NCI-H1694 treated with DMSO at 0.1 percent for 48 hours (cell line): ENCODE data around the gene PRKACB.
A peak's percentile ranks its signal among the peaks of the same experiment; 100 is the strongest.
"Not testable (repeated sequence)": the region's sequence is repeated elsewhere in the genome, so short reads cannot be mapped to it uniquely, and the experiment has no call there.

Experiments
- DNase-seq: peaks from one replicate; lab custom pipeline; 2025; lab: John Stamatoyannopoulos, UW

PRKACB gene

DNA sequence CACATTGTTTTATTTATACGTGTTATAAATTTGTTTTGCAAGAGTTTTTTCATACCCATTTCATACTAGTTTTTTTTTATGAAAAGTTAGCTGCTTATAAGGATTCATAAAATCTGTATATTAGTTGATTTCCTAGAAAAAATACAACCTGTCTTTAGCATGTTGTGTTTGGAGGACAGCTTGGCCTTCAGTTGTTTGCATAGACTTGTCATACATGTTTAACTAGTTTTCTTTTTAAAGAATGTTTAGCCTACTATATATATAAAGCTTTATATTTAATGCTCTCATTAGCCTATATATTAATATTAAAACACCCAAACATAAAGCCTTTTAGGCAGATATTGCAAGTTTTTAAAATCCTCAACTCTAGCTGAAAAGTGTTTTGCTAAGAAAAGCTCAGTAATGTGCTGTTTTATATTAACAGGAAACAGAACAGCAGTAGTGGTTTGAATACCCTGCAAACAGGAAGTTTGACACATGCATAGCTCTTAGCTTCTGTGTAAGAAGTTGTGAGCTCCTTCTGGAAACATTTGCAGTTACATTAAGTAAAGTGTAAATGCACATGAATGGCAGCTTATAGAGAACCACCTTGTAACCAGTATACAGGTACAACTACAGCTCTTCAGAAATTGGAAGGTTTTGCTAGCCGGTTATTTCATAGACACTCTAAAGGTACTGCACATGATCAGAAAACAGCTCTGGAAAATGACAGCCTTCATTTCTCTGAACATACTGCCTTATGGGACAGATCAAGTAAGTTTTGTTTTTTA is at the start of gene PRKACB:
Gene PRKACB (plus strand): TSS at position 476 of the 770 bp plus-strand sequence. CDS start 91 bp downstream, at position 567.
- DNase-seq = no peak

DNA sequence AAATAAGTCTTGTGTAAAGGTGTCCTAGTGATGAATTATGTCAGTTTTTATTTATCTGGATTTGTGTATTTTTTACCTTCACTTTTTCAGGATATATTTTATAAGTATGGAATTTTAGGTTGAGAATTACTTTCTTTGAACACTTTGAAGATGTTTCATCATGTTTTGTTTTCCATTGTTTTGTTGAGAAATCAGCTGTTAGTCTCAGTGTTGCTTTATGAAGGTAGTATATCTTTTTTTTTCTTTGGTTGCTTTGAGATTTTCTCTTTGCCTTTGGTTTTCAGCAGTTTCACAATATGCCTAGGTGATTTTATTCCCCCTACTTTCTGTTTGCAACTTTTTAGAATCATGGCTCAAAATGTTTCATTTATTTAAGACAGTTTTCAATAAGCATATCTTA is 48.8 kb upstream of the PRKACB start:
- no peak for DNase-seq

DNA sequence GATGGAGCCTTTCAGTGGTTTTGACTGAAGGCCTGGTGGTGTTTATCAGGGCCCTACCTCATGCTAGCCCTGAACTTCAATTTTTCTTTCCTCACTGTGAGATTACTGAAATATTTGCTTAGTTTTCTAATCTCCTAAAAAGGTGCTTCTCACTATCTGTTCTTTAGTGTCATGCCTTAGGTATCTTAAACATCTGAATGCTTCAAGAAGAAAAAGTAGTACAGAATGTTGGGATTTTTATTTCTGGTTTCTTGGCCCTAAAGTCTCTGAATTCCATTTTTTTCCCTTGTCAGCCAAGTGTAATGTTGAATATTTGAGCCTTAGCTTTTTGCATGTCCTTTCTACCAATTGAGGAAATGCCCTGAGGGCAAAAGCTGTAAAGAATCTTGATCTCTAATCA is 47.9 kb upstream of the PRKACB start:
- no peak for DNase-seq

DNA sequence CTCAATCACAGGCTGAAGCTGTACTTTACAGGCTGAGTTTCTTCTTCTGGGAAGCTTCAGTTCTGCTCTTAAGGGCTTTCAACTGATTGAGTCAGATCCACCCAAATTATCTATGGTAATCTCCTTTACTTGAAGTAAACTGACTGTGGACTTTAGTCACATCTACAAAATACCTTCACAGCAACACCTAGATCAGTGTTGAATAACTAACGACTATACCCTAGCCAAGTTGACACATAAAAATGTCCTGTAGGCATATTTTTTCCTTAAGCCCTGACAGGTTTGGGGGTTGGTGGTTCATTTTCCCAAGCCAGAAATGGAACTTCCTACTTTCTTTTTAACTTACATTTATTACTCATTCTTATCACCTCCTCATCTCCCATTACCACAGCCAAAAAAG is 42.9 kb upstream of the PRKACB start:
- DNase-seq = no peak

DNA sequence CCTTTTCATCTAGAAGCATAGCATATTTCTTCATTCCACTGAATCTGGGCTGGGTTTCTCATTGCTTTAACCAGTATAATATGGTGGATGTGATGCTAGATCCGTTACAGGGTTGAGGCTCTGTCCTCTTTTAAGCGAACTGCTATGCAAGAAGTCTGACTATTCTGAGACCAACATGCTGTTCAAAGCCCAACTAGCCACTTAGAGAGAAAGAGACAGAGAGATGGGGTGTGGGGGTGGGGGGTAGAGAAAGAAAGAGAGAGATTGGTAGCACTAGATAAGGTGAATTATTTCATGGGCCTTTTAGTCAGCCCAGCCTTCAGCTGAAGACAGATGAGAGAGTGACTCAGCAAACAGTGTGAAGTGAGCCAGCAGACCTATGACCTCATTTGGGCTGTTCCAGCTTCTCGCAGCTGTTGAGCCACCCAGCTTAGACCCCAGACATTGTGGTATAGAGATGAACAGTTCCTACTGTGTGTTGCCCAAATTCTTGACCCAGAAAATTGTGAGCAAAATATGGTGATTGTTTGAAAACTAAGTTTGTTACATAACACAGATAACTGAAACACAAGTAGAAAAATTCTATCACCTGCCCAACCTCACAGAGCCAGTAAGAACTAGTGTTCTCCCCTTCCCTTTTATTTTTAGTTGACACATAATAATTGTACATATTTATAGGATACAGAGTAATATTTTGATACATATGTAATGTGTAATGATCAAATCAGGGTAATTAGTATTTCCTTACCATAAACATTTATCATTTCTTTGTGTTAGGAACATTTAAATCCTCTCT is 40.7 kb upstream of the PRKACB start:
- DNase-seq = peak; percentile 18

GRCh38 chr1:84107538-84107937 is 36.5 kb upstream of the PRKACB start:
- not testable (repeated sequence) for DNase-seq

DNA sequence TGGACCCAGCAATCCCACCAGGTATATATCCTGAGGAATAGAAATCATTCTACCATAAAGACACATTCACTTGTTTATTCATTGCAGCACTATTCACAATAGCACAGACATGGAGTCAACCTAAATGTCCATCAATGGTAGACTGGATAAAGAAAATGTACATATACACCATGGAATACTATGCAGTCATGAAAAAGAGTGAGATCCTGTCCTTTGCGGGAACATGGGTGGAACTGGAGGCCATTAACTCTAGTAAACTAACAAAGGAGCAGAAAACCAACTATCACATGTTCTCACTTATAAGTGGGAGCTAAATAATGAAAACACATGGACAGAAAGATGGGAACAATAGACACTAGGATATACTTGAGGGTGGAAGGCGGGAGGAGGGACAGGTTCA is 36.1 kb upstream of the PRKACB start:
- DNase-seq = no peak

DNA sequence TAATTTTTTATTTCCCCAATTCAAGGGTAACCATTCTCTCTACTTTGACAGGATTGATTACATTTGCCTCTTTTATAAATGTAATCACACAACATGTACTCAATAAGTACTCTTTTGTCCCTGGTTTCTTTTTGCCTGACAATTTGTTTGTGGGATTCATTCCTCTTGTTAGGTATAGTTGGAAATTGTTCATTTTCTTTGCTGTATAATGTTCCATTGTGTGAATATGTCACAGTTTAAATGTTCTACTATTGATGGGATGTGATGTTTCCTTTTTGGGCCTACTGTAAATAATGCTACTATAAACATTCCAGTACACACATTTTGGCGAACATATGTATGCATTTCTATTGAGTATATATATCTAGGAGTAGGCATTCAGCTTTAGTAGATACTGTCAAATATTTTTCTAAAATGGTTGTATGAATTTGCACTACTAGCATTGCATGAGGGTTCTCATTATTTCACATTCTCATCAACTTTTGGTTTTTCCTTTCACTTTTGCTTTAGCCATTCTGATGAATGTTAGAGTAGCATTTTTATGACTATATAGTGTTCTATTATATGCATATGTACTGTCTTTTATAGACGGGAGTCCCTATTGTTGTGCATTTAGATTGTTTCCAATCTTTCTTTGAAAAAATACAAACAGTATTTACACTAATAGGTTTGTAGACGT is 35.0 kb upstream of the PRKACB start:
- DNase-seq = no peak

GRCh38 chr1:84110629-84111028 is 33.4 kb upstream of the PRKACB start:
- DNase-seq = no peak

- no peak for DNase-seq
These were observed 27.5 kb upstream of the PRKACB start for GRCh38 chr1:84116558-84116957.

- DNase-seq = no peak
These were observed 26.2 kb upstream of the PRKACB start for GRCh38 chr1:84117868-84118267.

- no peak for DNase-seq
These were observed 22.7 kb upstream of the PRKACB start for GRCh38 chr1:84121360-84121759.

DNA sequence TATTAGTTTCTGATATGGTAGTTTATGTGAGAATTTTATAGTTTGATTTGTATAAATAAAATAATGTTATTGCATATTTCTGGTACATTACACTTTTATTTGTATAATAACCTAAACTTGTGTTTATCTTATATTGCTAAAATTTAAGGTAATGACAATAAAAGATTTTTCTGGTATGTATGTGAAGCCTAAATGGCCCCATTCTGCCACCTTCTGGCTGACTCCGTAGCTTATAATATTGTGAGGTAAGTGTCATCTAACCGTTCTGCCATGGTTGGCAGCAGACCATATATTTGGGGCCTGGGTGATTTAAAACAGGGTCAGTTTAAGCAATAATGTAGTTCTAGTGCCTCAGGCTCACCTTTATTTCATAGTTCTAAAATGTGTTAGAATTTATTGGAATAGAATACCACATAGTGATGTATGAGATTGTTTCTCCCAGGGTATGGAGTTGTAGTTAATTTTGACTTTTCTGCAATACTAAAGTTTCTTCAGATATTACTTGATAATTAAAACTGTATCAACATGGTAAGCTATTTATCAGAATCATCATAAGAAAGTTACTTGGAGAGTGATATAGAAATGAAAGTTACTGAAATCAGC is 21.2 kb upstream of the PRKACB start:
- peak; percentile 45 for DNase-seq

DNA sequence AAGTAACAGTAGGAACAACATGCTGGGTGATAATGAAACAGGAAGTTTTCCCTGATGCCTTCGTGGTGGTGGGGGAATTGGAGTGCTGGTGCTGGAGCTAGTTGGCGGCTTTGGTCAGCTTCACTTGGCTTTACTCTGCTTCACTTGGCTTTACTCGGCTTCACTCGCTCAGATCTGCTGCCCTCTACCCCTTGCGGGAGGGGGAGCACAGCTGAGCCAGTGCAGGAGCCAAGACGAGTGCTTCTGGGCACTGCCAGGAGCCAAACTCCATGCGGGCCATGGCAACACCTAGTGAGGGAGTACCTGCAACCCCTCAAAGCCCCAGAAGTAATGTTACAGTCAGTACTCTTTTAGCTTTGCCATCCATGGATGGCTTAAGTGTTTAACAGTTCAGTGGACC is 10.6 kb upstream of the PRKACB start:
- no peak for DNase-seq

GRCh38 chr1:84135341-84135740 is 8.7 kb upstream of the PRKACB start:
- DNase-seq = no peak

- peak; percentile 40 for DNase-seq
These were observed 2.7 kb upstream of the PRKACB start for GRCh38 chr1:84141182-84142003.

GRCh38 chr1:84145068-84145467 is 997 bp downstream of the PRKACB start:
- no peak for DNase-seq

GRCh38 chr1:84146411-84147032 is 2.5 kb downstream of the PRKACB start:
- no peak for DNase-seq

DNA sequence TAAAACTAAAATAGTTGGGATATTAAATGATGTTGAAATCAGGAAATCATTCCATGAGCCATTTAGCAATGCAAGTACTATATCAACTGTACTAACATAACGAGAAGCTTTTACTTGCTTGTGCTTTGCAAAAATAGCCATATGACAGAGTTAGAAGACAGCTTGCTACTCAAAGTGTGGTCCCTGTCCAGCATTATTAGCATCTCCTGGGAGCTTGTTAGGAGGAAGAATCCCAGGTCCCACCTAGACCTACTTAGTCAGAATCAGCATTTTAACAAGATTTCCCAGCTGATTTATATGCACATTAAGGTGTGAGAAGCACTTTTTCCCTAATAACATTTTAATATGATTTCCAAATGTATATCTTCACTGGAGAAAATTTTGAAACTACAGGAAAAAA is 4.7 kb downstream of the PRKACB start:
- no peak for DNase-seq

DNA sequence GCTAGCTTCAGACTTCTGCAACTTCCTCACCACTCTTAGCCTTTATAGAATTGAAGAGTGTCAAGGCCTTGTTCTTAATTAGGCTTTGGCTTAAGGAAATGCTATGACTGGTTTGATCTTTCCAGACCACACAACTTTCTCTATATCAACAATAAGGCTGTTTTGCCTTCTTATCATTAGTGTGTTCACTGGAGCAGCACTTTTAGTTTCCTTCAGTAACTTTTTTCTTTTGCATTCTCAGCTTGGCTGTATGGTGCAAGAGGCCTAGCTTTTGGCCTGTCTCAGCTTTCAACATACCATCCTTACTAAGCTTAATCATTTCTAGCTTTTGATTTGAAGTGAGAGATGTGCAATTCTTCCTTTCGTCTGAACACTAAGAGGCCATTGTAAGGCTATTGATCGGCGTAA is 8.6 kb downstream of the PRKACB start:
- DNase-seq = no peak

DNA sequence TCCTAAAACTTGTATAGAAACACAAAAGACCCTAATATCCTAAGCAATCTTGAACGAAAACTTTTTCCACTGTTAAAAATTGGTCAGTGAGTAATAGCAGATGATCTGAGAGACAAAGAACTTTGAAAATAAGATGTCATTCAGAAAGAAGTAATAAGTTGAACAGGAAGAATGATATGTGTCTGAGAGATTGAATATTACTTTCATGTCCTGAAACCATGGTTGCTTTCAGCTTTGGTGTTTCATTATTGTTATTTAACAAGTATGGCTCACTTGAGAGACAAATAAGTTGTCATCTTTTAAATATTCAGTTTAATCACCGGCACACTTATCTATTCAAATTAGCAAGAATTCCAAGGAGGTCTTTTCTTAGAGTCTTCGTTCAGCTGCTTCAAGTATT is 11.4 kb downstream of the PRKACB start:
- no peak for DNase-seq
